ENCODE results near the gene NPAS1.

Gene NPAS1

GRCh38 chr19:47058621-47059022 lies 39.0 kb downstream of the NPAS1 start:
- H3K4me2 ChIP-seq = no peak overlapping the region
- H3K4me1 ChIP-seq (ENCODE audit: low read depth, poor library complexity, severe bottlenecking) = no peaks in the 10 kb centered on the region
- H3K36me3 ChIP-seq (ENCODE audit: insufficient read depth) = no peaks in the 10 kb centered on the region
- H3K79me2 ChIP-seq (ENCODE audit: insufficient read depth, low read depth) = no peaks in the 10 kb centered on the region
- no peaks in the 10 kb centered on the region for H4K20me1 ChIP-seq (ENCODE audit: insufficient read depth)
- H3K27ac ChIP-seq = no peak overlapping the region
- no peaks in the 10 kb centered on the region; the same call in 1 of the 2 replicates for H3K27me3 ChIP-seq (ENCODE audit: insufficient read depth, low read depth)
- no peak overlapping the region for H3K4me3 ChIP-seq (IDR thresholded peaks at IDR 0.05; ENCODE audit: insufficient read depth, low read depth, low read length)
- TF ChIP-seq, protein P1, sequence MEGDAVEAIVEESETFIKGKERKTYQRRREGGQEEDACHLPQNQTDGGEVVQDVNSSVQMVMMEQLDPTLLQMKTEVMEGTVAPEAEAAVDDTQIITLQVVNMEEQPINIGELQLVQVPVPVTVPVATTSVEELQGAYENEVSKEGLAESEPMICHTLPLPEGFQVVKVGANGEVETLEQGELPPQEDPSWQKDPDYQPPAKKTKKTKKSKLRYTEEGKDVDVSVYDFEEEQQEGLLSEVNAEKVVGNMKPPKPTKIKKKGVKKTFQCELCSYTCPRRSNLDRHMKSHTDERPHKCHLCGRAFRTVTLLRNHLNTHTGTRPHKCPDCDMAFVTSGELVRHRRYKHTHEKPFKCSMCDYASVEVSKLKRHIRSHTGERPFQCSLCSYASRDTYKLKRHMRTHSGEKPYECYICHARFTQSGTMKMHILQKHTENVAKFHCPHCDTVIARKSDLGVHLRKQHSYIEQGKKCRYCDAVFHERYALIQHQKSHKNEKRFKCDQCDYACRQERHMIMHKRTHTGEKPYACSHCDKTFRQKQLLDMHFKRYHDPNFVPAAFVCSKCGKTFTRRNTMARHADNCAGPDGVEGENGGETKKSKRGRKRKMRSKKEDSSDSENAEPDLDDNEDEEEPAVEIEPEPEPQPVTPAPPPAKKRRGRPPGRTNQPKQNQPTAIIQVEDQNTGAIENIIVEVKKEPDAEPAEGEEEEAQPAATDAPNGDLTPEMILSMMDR (conservative IDR thresholded peaks at IDR 0.05; ENCODE audit: low read depth, low read length) = no peak
- H2AFZ ChIP-seq (ENCODE audit: low read depth) = no peak overlapping the region
- H3K9ac ChIP-seq = no peak overlapping the region

GRCh38 chr19:47063874-47064273 lies 44.2 kb downstream of the NPAS1 start:
- Histone ChIP-seq H3K27me3 (ENCODE audit: insufficient read depth, low read depth) (no peaks in the 10 kb centered on the region), H3K36me3 (ENCODE audit: insufficient read depth) (peaks cover 9% of the 10 kb centered on the region; the same call in 1 of the 2 replicates), H3K9ac (no peak overlapping the region), H2AFZ (ENCODE audit: low read depth) (no peak overlapping the region), H4K20me1 (ENCODE audit: insufficient read depth) (no peaks in the 10 kb centered on the region), H3K4me1 (ENCODE audit: low read depth, poor library complexity, severe bottlenecking) (no peaks in the 10 kb centered on the region), H3K27ac (no peak overlapping the region), H3K4me3 (IDR thresholded peaks at IDR 0.05; ENCODE audit: insufficient read depth, low read depth, low read length) (no peak overlapping the region), H3K4me2 (no peak overlapping the region), H3K79me2 (ENCODE audit: insufficient read depth, low read depth) (no peaks in the 10 kb centered on the region)
- TF ChIP-seq, protein P1 (conservative IDR thresholded peaks at IDR 0.05; ENCODE audit: low read depth, low read length) = no peak

DNA sequence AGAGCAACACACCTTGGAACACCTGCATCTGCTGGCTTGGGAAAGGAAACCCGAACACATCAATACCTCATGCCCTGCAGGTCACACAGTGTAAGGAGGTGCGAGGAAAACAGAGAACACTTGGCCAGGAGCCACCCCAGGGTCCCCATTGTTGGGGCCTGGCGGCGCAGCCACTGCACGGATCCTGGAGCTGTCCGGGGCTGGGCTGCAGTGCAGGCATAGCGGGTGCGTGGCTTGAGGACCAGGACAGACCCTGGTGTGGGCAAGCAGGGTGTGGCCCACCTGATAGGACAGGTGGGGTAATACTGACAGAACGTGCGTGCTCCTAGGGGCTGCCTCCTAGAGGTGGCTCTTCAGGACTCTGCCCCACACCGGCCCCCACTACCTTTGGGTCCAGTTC lies 45.6 kb downstream of the NPAS1 start:
- Histone ChIP-seq H4K20me1 (ENCODE audit: insufficient read depth) (no peaks in the 10 kb centered on the region), H3K4me1 (ENCODE audit: low read depth, poor library complexity, severe bottlenecking) (no peaks in the 10 kb centered on the region), H3K4me2 (no peak overlapping the region), H3K9ac (no peak overlapping the region), H2AFZ (ENCODE audit: low read depth) (no peak overlapping the region), H3K27ac (no peak overlapping the region), H3K36me3 (ENCODE audit: insufficient read depth) (peaks cover 9% of the 10 kb centered on the region; the same call in 1 of the 2 replicates), H3K79me2 (ENCODE audit: insufficient read depth, low read depth) (no peaks in the 10 kb centered on the region), H3K27me3 (ENCODE audit: insufficient read depth, low read depth) (no peaks in the 10 kb centered on the region), H3K4me3 (IDR thresholded peaks at IDR 0.05; ENCODE audit: insufficient read depth, low read depth, low read length) (no peak overlapping the region)
- TF ChIP-seq, protein P1 (conservative IDR thresholded peaks at IDR 0.05; ENCODE audit: low read depth, low read length) = no peak

- no peaks in the 10 kb centered on the region for H3K4me1 ChIP-seq (ENCODE audit: low read depth, poor library complexity, severe bottlenecking)
- peaks cover 9% of the 10 kb centered on the region; the same call in 1 of the 2 replicates for H3K36me3 ChIP-seq (ENCODE audit: insufficient read depth)
- H3K4me3 ChIP-seq (IDR thresholded peaks at IDR 0.05; ENCODE audit: insufficient read depth, low read depth, low read length) = no peak overlapping the region
- no peaks in the 10 kb centered on the region for H3K79me2 ChIP-seq (ENCODE audit: insufficient read depth, low read depth)
- no peak overlapping the region for H3K4me2 ChIP-seq
- no peaks in the 10 kb centered on the region for H4K20me1 ChIP-seq (ENCODE audit: insufficient read depth)
- no peaks in the 10 kb centered on the region for H3K27me3 ChIP-seq (ENCODE audit: insufficient read depth, low read depth)
- no peak overlapping the region for H3K9ac ChIP-seq
- no peak overlapping the region for H3K27ac ChIP-seq
- H2AFZ ChIP-seq (ENCODE audit: low read depth) = no peak overlapping the region
- TF ChIP-seq, protein P1 (conservative IDR thresholded peaks at IDR 0.05; ENCODE audit: low read depth, low read length) = no peak
Measured at GRCh38 chr19:47066376-47067214, 47.0 kb downstream of the NPAS1 start.

Measured in KMS-11 (cell line).